ENCODE results near the gene SEH1L.
"Not testable (repeated sequence)": the region's sequence is repeated elsewhere in the genome, so short reads cannot be mapped to it uniquely, and the experiment has no call there.

Gene SEH1L

GRCh38 chr18:12947285-12948049 is at the start of gene SEH1L:
Gene SEH1L, plus strand, starts transcription at chr18:12948011. Its CDS starts 111 bp downstream, at chr18:12948122.
- peak; percentile 98 for DNase-seq (ENCODE audit: low read depth)

GRCh38 chr18:12901208-12901607 is 46.6 kb upstream of the SEH1L start:
- not testable (repeated sequence) for DNase-seq (ENCODE audit: low read depth)

GRCh38 chr18:12904012-12904516 is 43.7 kb upstream of the SEH1L start:
- peak; percentile 25 for DNase-seq (ENCODE audit: low read depth)

- no peak for DNase-seq (ENCODE audit: low read depth)
These were observed 41.7 kb upstream of the SEH1L start for GRCh38 chr18:12906119-12906518.

- DNase-seq (ENCODE audit: low read depth): no peak
These were observed 41.0 kb upstream of the SEH1L start for GRCh38 chr18:12906773-12907172.

- DNase-seq (ENCODE audit: low read depth): no peak
These were observed 40.4 kb upstream of the SEH1L start for GRCh38 chr18:12907258-12907925.

GRCh38 chr18:12908706-12909105 is 39.1 kb upstream of the SEH1L start:
- DNase-seq (ENCODE audit: low read depth): no peak

GRCh38 chr18:12911025-12911928 is 36.5 kb upstream of the SEH1L start:
- DNase-seq (ENCODE audit: low read depth): no peak

GRCh38 chr18:12911929-12912703 is 35.7 kb upstream of the SEH1L start:
- DNase-seq (ENCODE audit: low read depth): no peak

GRCh38 chr18:12921178-12921577 is 26.6 kb upstream of the SEH1L start:
- no peak for DNase-seq (ENCODE audit: low read depth)

GRCh38 chr18:12922266-12922665 is 25.5 kb upstream of the SEH1L start:
- DNase-seq (ENCODE audit: low read depth): no peak

GRCh38 chr18:12924616-12925015 is 23.2 kb upstream of the SEH1L start:
- DNase-seq (ENCODE audit: low read depth): no peak

- no peak for DNase-seq (ENCODE audit: low read depth)
These were observed 19.6 kb upstream of the SEH1L start for GRCh38 chr18:12928206-12928605.

GRCh38 chr18:12928641-12929040 is 19.2 kb upstream of the SEH1L start:
- DNase-seq (ENCODE audit: low read depth): no peak

GRCh38 chr18:12929477-12930083 is 18.2 kb upstream of the SEH1L start:
- no peak for DNase-seq (ENCODE audit: low read depth)

GRCh38 chr18:12930376-12930775 is 17.4 kb upstream of the SEH1L start:
- DNase-seq (ENCODE audit: low read depth): no peak

GRCh38 chr18:12930908-12931307 is 16.9 kb upstream of the SEH1L start:
- no peak for DNase-seq (ENCODE audit: low read depth)

- DNase-seq (ENCODE audit: low read depth): no peak
These were observed 14.5 kb upstream of the SEH1L start for GRCh38 chr18:12933327-12933726.

- peak; percentile 62 for DNase-seq (ENCODE audit: low read depth)
These were observed 13.2 kb upstream of the SEH1L start for GRCh38 chr18:12934454-12935071.

GRCh38 chr18:12939162-12939561 is 8.6 kb upstream of the SEH1L start:
- no peak for DNase-seq (ENCODE audit: low read depth)

GRCh38 chr18:12943215-12943614 is 4.6 kb upstream of the SEH1L start:
- no peak for DNase-seq (ENCODE audit: low read depth)
